KMS-11 (cell line): ENCODE data around the gene ADGRG1.

Experiments used
- H2AFZ ChIP-seq: fragments of 200-600 bp; sonication (generic); 2 replicates; pipeline ENCODE4 v1.6.1; 2016; ENCODE audit warnings: antibody characterized with exemption, mixed run types, low read depth
- H3K27ac ChIP-seq: fragments of 200-600 bp; sonication (generic); 2 replicates; pipeline ENCODE4 v1.6.1; 2016; ENCODE audit warnings: mild to moderate bottlenecking, mixed run types
- H3K27me3 ChIP-seq: fragments of 200-600 bp; sonication (generic); 2 replicates; pipeline ENCODE4 v1.6.1; 2017; ENCODE audit warnings: mild to moderate bottlenecking, low read depth, mixed run types, moderate library complexity; ENCODE audit not compliant: insufficient read depth
- H3K36me3 ChIP-seq: fragments of 200-600 bp; sonication (generic); 2 replicates; pipeline ENCODE4 v1.6.1; 2017; ENCODE audit warnings: mild to moderate bottlenecking, mixed run types; ENCODE audit not compliant: insufficient read depth
- H3K4me1 ChIP-seq: fragments of 200-600 bp; sonication (generic); 2 replicates; pipeline ENCODE4 v1.6.1; 2016; ENCODE audit warnings: mild to moderate bottlenecking, low read depth, mixed run types; ENCODE audit not compliant: poor library complexity, severe bottlenecking
- H3K4me2 ChIP-seq: fragments of 200-600 bp; sonication (generic); 2 replicates; pipeline ENCODE4 v1.7.0; 2016; ENCODE audit warnings: mild to moderate bottlenecking, mixed run types
- H3K4me3 ChIP-seq: fragments of 200-600 bp; sonication (generic); IDR thresholded peaks from 2 replicates; pipeline ENCODE4 v1.6.1; 2017; ENCODE audit warnings: low read depth, low read length, mixed read lengths; ENCODE audit not compliant: insufficient read depth
- H3K79me2 ChIP-seq: fragments of 200-600 bp; sonication (generic); 2 replicates; pipeline ENCODE4 v1.6.1; 2016; ENCODE audit warnings: low read depth, mixed run types; ENCODE audit not compliant: insufficient read depth
- H3K9ac ChIP-seq: fragments of 200-600 bp; sonication (generic); 2 replicates; pipeline ENCODE4 v1.6.1; 2016; ENCODE audit warnings: mild to moderate bottlenecking, mixed run types
- H4K20me1 ChIP-seq: fragments of 200-600 bp; sonication (generic); 2 replicates; pipeline ENCODE4 v1.6.1; 2016; ENCODE audit warnings: mild to moderate bottlenecking, mixed run types; ENCODE audit not compliant: insufficient read depth
- CTCF ChIP-seq: fragments of 200-600 bp; sonication (generic); conservative IDR thresholded peaks from 2 replicates; pipeline ENCODE4 v1.6.1; 2017; ENCODE audit warnings: low read depth, mild to moderate bottlenecking, antibody characterized with exemption, low read length, moderate library complexity, mixed read lengths

ADGRG1 gene

GRCh38 chr16:57611181-57611580 lies 17.2 kb upstream of the ADGRG1 start:
- no peaks in the 10 kb centered on the region for H3K79me2 ChIP-seq
- peaks cover 57% of the 10 kb centered on the region for H3K4me1 ChIP-seq
- peak overlapping the region; percentile 96; the same call in 1 of the 2 replicates for H3K27ac ChIP-seq
- H4K20me1 ChIP-seq: no peaks in the 10 kb centered on the region
- H3K4me2 ChIP-seq: peak overlapping the region; percentile 75; the same call in 1 of the 2 replicates
- no peak overlapping the region for H2AFZ ChIP-seq
- no peaks in the 10 kb centered on the region for H3K36me3 ChIP-seq
- no peak for TF ChIP-seq CTCF
- H3K9ac ChIP-seq: no peak overlapping the region
- no peaks in the 10 kb centered on the region for H3K27me3 ChIP-seq
- no peak overlapping the region for H3K4me3 ChIP-seq

GRCh38 chr16:57611706-57612105 lies 16.7 kb upstream of the ADGRG1 start:
- H3K4me2 ChIP-seq: no peak overlapping the region

GRCh38 chr16:57612494-57612893 lies 15.9 kb upstream of the ADGRG1 start:
- Histone ChIP-seq H3K4me1 (peaks cover 44% of the 10 kb centered on the region), H3K4me3 (no peak overlapping the region), H2AFZ (no peak overlapping the region), H3K27me3 (no peaks in the 10 kb centered on the region), H3K4me2 (no peak overlapping the region), H4K20me1 (no peaks in the 10 kb centered on the region), H3K27ac (no peak overlapping the region), H3K36me3 (no peaks in the 10 kb centered on the region), H3K79me2 (no peaks in the 10 kb centered on the region), H3K9ac (no peak overlapping the region)
- no peak for TF ChIP-seq CTCF

More at GRCh38 chr16:57611706-57612105, 16.7 kb upstream of the ADGRG1 start:
- Histone ChIP-seq H3K4me3 (no peak overlapping the region), H3K27me3 (no peaks in the 10 kb centered on the region), H3K79me2 (no peaks in the 10 kb centered on the region), H3K27ac (no peak overlapping the region), H3K36me3 (no peaks in the 10 kb centered on the region), H2AFZ (no peak overlapping the region), H4K20me1 (no peaks in the 10 kb centered on the region), H3K4me1 (peaks cover 52% of the 10 kb centered on the region), H3K9ac (no peak overlapping the region)
- TF ChIP-seq CTCF: no peak

GRCh38 chr16:57613514-57613913 lies 14.9 kb upstream of the ADGRG1 start:
- H3K4me1 ChIP-seq: peaks cover 34% of the 10 kb centered on the region

More at GRCh38 chr16:57613514-57613913, 14.9 kb upstream of the ADGRG1 start:
- no peak for TF ChIP-seq CTCF
- Histone ChIP-seq H4K20me1 (no peaks in the 10 kb centered on the region), H2AFZ (no peak overlapping the region), H3K4me2 (no peak overlapping the region), H3K27ac (no peak overlapping the region), H3K4me3 (no peak overlapping the region), H3K27me3 (no peaks in the 10 kb centered on the region), H3K36me3 (no peaks in the 10 kb centered on the region), H3K79me2 (no peaks in the 10 kb centered on the region), H3K9ac (no peak overlapping the region)
